ENCODE data around the gene MFSD6.
A peak's percentile ranks its signal among the peaks of the same experiment; 100 is the strongest.
"Not testable (repeated sequence)": the region's sequence is repeated elsewhere in the genome, so short reads cannot be mapped to it uniquely, and the experiment has no call there.

MFSD6 gene

GRCh38 chr2:190407662-190408537 is at the start of gene MFSD6:
MFSD6 (plus strand) TSS chr2:190408355; CDS start chr2:190436030, 27,675 bp downstream.
- peak; percentile 9 to 52 (median 16) for DNase-seq (ENCODE audit: low read depth in 3 of 3, low spot score in 1 of 3)

- DNase-seq (ENCODE audit: low read depth in 3 of 3, low spot score in 1 of 3) = not testable (repeated sequence)
These were observed 49.3 kb upstream of the MFSD6 start for GRCh38 chr2:190358655-190359448.

GRCh38 chr2:190360561-190360960 is 47.6 kb upstream of the MFSD6 start:
- DNase-seq (ENCODE audit: low read depth in 3 of 3, low spot score in 1 of 3) = no peak

GRCh38 chr2:190360965-190361364 is 47.2 kb upstream of the MFSD6 start:
- DNase-seq (ENCODE audit: low read depth in 3 of 3, low spot score in 1 of 3) = no peak

- no peak for DNase-seq (ENCODE audit: low read depth in 3 of 3, low spot score in 1 of 3)
These were observed 46.6 kb upstream of the MFSD6 start for GRCh38 chr2:190361572-190361971.

- no peak for DNase-seq (ENCODE audit: low read depth in 3 of 3, low spot score in 1 of 3)
These were observed 45.3 kb upstream of the MFSD6 start for GRCh38 chr2:190362894-190363293.

- DNase-seq (ENCODE audit: low read depth in 3 of 3, low spot score in 1 of 3) = no peak
These were observed 42.5 kb upstream of the MFSD6 start for GRCh38 chr2:190365499-190366204.

- DNase-seq (ENCODE audit: low read depth in 3 of 3, low spot score in 1 of 3) = no peak
These were observed 41.9 kb upstream of the MFSD6 start for GRCh38 chr2:190366248-190366753.

- no peak for DNase-seq (ENCODE audit: low read depth in 3 of 3, low spot score in 1 of 3)
These were observed 41.1 kb upstream of the MFSD6 start for GRCh38 chr2:190367091-190367490.

- DNase-seq (ENCODE audit: low read depth in 3 of 3, low spot score in 1 of 3) = no peak
These were observed 38.5 kb upstream of the MFSD6 start for GRCh38 chr2:190369635-190370034.

GRCh38 chr2:190376083-190376482 is 32.1 kb upstream of the MFSD6 start:
- DNase-seq (ENCODE audit: low read depth in 3 of 3, low spot score in 1 of 3) = no peak

GRCh38 chr2:190376591-190377245 is 31.4 kb upstream of the MFSD6 start:
- no peak for DNase-seq (ENCODE audit: low read depth in 3 of 3, low spot score in 1 of 3)

- DNase-seq (ENCODE audit: low read depth in 3 of 3, low spot score in 1 of 3) = no peak
These were observed 29.3 kb upstream of the MFSD6 start for GRCh38 chr2:190378880-190379237.

GRCh38 chr2:190379249-190379964 is 28.7 kb upstream of the MFSD6 start:
- DNase-seq (ENCODE audit: low read depth in 3 of 3, low spot score in 1 of 3) = no peak

- no peak for DNase-seq (ENCODE audit: low read depth in 3 of 3, low spot score in 1 of 3)
These were observed 27.2 kb upstream of the MFSD6 start for GRCh38 chr2:190380962-190381412.

- DNase-seq (ENCODE audit: low read depth in 3 of 3, low spot score in 1 of 3) = peak in 1 of 3 donors; percentile 8
These were observed 25.3 kb upstream of the MFSD6 start for GRCh38 chr2:190382851-190383250.

GRCh38 chr2:190387422-190387821 is 20.7 kb upstream of the MFSD6 start:
- no peak for DNase-seq (ENCODE audit: low read depth in 3 of 3, low spot score in 1 of 3)

GRCh38 chr2:190396271-190396670 is 11.9 kb upstream of the MFSD6 start:
- DNase-seq (ENCODE audit: low read depth in 3 of 3, low spot score in 1 of 3) = no peak

GRCh38 chr2:190402986-190403603 is 5.1 kb upstream of the MFSD6 start:
- DNase-seq (ENCODE audit: low read depth in 3 of 3, low spot score in 1 of 3) = no peak

GRCh38 chr2:190404487-190404886 is 3.7 kb upstream of the MFSD6 start:
- DNase-seq (ENCODE audit: low read depth in 3 of 3, low spot score in 1 of 3) = no peak

Measured in stimulated activated CD4-positive, alpha-beta T cell treated with anti-CD3 and anti-CD28 coated beads, TNF-alpha, amount 100 ng/mL, for 1 hour (primary cell).